Neural progenitor cell (in vitro differentiated cells): ENCODE measurements around the gene ZNF282. TPM values are rescaled to one million over a fixed set of nuclear protein-coding genes. Genes with fewer than 3 reads are reported as not detected.

Experiments used
- small RNA-seq: library from RNA; depleted of rRNA; stranded (forward); fragments of <200 nt; gene quantifications from one replicate; pipeline ENCODE3, GENCODE V24; 2015
- total RNA-seq: library from RNA; depleted of rRNA; stranded (reverse); fragments of >200 nt; gene quantifications from 2 replicates; pipeline ENCODE4 v1.2.3, GENCODE V29; 2015; ENCODE audit warnings: low replicate concordance

ZNF282 gene
- total RNA-seq, 1 donor from 2014 or later, result 15.9 TPM

Small RNA genes within 50 kb of the gene (small RNA-seq; reads per million reads assigned to genes)
- gene AC004890.1, result not detected

Other genes with a start within 250 kb of the ZNF282 start
- gene PDIA4, start 167.0 kb upstream of the ZNF282 start, total RNA-seq, result 142 and 171 TPM in 2 replicates
- 6.3 and 11.5 TPM in 2 replicates for gene ZNF786, start 104.8 kb upstream of the ZNF282 start, total RNA-seq
- gene ZNF425, start 69.2 kb upstream of the ZNF282 start, total RNA-seq, result 4.2 and 15.7 TPM in 2 replicates
- gene ZNF398, start 48.1 kb upstream of the ZNF282 start, total RNA-seq, result 9.9 and 12.2 TPM in 2 replicates
- gene ZNF212, start 44.1 kb downstream of the ZNF282 start, total RNA-seq, result 11.2 and 15.7 TPM in 2 replicates
- 5.5 and 12.0 TPM in 2 replicates for gene ZNF783, start 66.7 kb downstream of the ZNF282 start, total RNA-seq